ENCODE data around the gene EFNA2. TPM values are rescaled to one million over a fixed set of nuclear protein-coding genes. Genes with fewer than 3 reads are reported as not detected.
A peak's percentile ranks its signal among the peaks of the same experiment; 100 is the strongest.

The EFNA2 gene
- total RNA-seq, 1 experiment from 2014 or later = 14.3 TPM

- Histone ChIP-seq H3K23ac (ENCODE audit: insufficient read length, low read depth, low read length) (no peak overlapping the region), H4K8ac (replicated peaks; ENCODE audit: insufficient read length, low read depth, low read length) (no peak overlapping the region), H2BK12ac (ENCODE audit: insufficient read length, low read depth, low read length) (no peak overlapping the region), H3K23me2 (ENCODE audit: insufficient read length, low read depth, low read length, poor library complexity, severe bottlenecking) (peaks cover 11% of the 10 kb centered on the region), H3K56ac (ENCODE audit: insufficient read length, low read depth, low read length) (no peak overlapping the region), H3K4me1 (ENCODE audit: insufficient read depth, low read length) (no peaks in the 10 kb centered on the region), H3K9me3 (ENCODE audit: control insufficient read depth, low read depth, low read length) (no peaks in the 10 kb centered on the region), H3K9ac (ENCODE audit: extremely low read depth, insufficient read length, low read length) (no peak overlapping the region), H2AK5ac (ENCODE audit: insufficient read length, low read length) (no peak overlapping the region), H2BK15ac (ENCODE audit: low read depth, low read length) (no peak overlapping the region), H3K18ac (ENCODE audit: insufficient read length, low read depth, low read length) (no peak overlapping the region), H3K79me2 (ENCODE audit: insufficient read depth, low read length) (no peaks in the 10 kb centered on the region; the same call in 1 of the 2 replicates), H4K20me1 (ENCODE audit: control insufficient read depth, insufficient read depth, insufficient read length) (no peaks in the 10 kb centered on the region), H3K27ac (ENCODE audit: insufficient read length, low read depth, low read length) (no peak overlapping the region), H3T11ph (ENCODE audit: low read length) (no peak overlapping the region), H2AFZ (ENCODE audit: low read length) (no peak overlapping the region), H4K5ac (ENCODE audit: insufficient read length, low read depth, low read length) (no peak overlapping the region), H2BK5ac (ENCODE audit: insufficient read length, low read length) (no peak overlapping the region), H3K4me2 (ENCODE audit: insufficient read depth, insufficient read length, low read length) (peak overlapping the region; percentile 52), H2BK120ac (ENCODE audit: low read depth, low read length, poor library complexity, severe bottlenecking) (no peak overlapping the region), H3K4ac (ENCODE audit: low read depth, low read length) (no peak overlapping the region), H2BK20ac (ENCODE audit: low read depth, low read length, poor library complexity, severe bottlenecking) (no peak overlapping the region), H4K91ac (ENCODE audit: insufficient read length, low read depth, low read length) (no peak overlapping the region), H3K27me3 (ENCODE audit: insufficient read depth, low read length) (no peaks in the 10 kb centered on the region), H3K79me1 (ENCODE audit: insufficient read depth, low read depth, low read length, poor library complexity, severe bottlenecking) (no peaks in the 10 kb centered on the region), H3K14ac (ENCODE audit: insufficient read depth, low read length) (no peak overlapping the region)
- peak overlapping the region; percentile 85 to 89 for H3K4me3 Mint-ChIP-seq
- peaks cover 1% of the 10 kb centered on the region for H3K27me3 Mint-ChIP-seq (ENCODE audit: low read depth)
- WGBS (ENCODE audit: extremely low coverage, insufficient read length, low lambda C conversion rate) = no CpG with 5 or more reads among the region's 15 CpGs
- H3K9me3 Mint-ChIP-seq = no peaks in the 10 kb centered on the region; a peak in 1 of 5 replicates
- no peak for DNase-seq
- peaks cover 0 to 3% (median 1%) of the 10 kb centered on the region in 3 experiments; a peak in 4 of 7 replicates for H3K36me3 Mint-ChIP-seq (ENCODE audit: insufficient read depth in 1 of 3, low read depth in 3 of 3)
- H3K27ac Mint-ChIP-seq = no peak overlapping the region
- no peak for TF ChIP-seq CTCF (conservative IDR thresholded peaks at IDR 0.05)
- peaks cover 15 to 23% of the 10 kb centered on the region in 2 experiments for H3K4me1 Mint-ChIP-seq
Measured at GRCh38 chr19:1240925-1241324, 44.7 kb upstream of the EFNA2 start.
